Endometrium (tissue), 2 donors: ENCODE results near the gene CAST.

Experiments
- FAIRE-seq: peaks from 2 replicates; lab custom pipeline; 2012; peaks lifted over from hg19 to GRCh38; lab: Jason Lieb, UNC
- donor health status: control.
- donor health status: control.

CAST gene

DNA sequence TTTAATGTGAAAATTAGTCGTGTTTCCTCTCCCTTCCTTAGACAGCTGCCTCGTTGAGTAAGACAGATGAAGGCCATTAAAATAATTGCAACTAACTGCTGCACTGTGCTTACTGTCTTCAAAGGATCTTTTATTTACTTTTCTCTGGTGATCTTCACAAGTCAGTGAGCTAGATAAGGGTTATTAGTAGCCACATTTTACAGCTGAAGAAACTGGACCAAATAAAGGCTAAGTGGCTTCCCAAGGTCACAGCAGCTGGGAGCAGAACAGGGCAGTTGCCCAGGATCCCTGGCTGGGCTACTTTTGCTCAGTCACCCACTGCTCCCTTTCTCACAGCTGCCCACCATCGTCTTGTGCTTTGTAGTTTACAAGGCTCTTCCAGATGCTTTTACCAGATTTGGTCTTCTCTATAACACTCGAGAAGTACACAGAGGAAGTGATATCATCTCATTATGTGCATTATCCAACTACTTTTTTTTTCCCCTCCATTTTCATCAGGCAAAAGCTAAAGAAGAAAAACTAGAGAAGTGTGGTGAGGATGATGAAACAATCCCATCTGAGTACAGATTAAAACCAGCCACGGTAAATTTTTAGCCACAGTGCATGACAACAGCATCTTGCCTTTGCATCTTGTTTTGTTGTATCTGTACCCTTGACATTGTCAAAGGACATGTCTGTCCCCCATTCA is 83.8 kb downstream of the CAST start:
- FAIRE-seq = no peak

DNA sequence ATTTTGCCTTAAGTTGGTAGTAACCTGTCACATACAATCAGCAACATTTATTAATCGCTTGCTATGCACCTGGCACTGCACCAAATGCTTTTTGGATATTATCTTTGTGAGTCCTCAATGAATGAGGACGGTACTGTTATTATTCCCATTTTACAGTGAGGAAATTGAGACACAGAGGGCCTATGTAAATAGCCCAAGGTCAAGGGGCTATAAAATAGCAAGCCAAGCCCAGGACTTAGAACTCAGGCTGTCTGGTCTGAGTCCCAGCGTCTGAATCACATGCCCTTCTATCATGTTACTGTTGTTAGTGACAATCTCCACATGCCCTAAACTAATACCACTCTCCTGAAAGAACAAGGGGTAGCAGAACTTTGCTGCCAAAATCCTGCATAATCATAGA is 85.5 kb downstream of the CAST start:
- FAIRE-seq = no peak

DNA sequence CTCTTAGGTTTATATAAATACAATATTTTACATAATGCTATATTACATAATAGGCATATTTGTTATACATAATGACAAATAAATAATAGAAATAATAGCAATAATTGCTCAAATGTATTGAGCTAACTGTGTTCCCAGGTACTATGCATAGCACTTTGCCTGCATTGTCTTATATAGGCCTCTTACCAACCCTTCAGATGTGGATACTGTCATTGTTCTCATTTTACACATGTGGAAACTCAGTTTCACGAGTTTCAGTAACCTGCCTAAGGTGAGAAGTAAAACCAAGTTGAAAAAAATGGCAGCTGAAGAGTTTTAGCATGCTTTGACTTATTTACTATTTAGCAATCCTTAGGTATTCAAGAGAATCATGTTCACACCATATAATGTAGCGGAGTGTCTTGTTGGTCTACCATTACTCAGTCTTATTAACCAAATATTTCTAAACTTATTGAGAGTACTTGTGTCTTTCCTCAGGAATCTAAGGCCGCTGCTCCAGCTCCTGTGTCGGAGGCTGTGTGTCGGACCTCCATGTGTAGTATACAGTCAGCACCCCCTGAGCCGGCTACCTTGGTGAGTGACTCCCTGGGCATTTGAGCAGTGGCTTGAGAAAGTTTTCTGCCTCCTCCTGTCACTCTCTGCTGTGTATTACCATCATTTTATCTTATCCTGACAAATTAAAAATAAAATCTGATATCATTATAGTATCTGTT is 88.1 kb downstream of the CAST start:
- FAIRE-seq = no peak

DNA sequence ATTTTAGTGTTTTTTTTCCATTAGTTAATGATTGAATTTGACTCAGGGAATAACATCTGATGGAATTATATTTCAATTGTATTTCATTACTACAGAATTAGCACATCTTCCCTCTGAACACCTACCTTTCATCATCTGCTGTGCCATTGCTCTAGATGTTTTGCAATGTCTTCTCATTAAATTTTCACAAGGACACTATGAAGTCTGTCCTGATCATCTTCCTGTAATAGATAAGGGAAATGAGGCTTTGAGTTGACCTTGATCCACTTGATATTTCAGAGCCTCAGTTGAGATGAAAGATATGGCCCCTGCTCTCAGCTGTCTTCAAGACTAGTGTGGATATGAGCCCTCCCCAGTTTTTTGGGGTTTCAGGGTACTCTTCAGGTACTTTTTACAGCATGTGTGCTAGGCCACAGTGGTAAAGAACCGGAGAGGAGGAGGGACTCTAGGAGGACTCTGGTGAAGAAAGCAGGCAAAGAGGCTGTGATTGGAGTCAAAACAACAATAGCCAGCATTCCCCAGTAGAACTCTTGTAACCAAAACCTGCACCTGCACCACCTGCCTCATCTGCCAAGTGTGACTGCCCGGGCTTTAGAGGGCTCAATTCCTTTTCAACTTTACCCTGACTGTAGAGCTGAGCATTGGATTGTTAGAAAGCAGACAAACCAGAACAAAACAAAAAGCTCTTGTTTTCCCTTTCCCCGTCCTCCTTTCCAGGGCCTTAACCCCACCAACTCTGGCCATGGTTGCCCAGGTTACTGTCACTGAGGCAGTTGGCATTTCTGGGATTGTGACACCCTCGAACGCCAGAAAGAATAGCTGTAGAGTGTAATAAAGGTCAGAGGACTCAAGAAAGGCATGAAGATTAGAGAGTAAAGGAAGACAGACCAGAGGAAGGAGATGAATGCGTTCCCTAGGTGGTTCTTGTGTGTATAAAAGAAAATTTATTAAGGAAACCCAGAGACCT is 89.3 kb downstream of the CAST start:
- no peak for FAIRE-seq

DNA sequence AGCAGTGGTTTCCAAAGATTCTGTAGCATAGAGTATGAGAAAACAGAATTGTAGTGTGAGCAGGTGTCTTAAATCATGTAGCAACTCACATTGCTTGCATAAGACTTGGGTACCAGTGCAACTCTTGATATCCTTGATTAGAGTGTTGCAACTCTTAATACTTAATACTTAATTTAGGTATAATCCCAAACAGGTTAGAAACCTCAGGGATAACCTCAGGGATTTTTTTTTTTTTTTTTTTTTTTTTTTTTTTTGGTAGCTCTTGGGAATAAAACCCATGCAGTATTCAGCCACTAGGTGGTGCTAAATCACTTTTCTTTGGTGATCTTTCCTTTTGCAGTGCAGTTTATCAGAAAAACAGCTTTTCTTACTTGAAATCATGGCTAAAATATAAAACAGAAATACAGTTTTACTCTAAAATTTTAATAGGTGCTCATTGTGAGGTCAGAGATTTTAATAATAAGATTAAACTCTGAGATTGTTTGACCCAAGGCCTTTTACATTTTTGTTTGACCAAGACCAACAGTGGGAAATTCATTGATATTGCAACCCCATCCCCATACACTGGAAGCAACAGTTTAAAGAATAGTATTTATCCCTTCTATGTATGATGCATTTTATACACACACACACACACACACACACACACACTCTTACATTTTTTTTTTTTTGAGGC is 90.3 kb downstream of the CAST start:
- peak; percentile 94 for FAIRE-seq

DNA sequence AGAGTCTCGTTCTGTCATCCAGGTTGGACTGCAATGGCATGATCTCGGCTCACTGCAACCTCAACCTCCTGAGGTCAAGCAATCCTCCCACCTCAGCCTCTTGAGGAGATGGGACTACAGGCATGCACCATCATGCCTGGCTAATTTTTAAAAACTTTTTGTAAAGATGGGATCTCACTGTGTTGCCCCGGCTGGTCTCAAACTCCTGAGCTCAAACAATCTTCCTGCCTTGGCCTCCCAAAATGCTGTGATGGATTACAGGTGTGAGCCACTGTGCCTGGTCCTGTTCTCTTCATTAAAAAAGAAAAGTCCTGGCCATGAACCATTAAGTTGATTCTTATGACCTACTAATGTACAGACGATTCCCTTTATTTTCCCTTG is 90.8 kb downstream of the CAST start:
- FAIRE-seq = no peak

DNA sequence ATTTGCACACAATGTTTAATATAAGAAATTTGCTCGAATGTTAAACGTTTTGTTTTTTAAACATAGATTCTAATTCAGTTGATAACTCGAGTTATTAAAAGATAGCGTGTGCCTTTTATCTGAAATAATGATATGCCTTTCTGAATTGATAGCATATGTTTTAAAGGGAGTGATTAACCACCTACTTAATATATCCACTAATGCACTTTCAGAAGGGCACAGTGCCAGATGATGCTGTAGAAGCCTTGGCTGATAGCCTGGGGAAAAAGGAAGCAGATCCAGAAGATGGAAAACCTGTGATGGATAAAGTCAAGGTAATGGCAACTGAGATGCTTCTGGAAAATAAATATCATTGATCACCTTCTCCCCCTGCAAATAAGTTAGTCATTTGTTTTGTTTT is 91.7 kb downstream of the CAST start:
- no peak for FAIRE-seq

DNA sequence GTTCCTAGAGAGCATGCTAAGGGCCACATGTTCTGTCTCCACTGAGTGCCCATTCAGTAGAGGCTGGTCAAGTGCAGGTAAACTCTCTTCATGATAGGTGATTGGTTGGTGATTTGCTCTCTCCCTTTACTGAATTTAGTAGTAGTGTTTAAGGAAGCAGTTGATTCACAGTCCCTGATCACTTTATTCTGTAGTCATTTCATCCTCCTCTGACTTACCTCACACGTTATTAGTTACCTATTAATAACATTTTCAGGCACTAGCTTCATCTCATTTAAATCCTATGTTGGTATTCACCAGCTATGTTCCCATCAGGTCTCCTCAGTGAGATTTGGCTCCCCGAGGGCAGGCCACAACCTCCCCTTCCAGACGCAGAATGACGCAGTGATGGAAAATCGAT is 93.7 kb downstream of the CAST start:
- FAIRE-seq = no peak

DNA sequence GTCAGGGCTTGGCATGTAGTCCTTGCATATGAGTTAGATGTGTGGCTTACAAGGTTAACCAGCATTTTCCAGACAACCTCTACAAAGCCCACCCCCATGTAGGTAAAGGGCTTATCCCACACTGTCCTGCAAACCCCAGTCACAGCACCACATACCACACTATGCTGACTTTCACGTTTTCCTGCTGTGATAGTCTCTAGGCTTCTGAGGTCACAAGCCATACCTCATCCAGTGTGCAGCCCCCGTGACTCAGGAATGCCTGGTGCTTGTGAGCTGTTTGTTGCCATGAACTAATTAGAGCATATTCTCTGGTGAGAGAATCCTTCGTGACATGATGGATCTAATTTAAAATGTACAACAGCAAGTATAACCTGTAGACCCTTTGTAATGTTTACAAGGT is 94.8 kb downstream of the CAST start:
- FAIRE-seq = no peak

DNA sequence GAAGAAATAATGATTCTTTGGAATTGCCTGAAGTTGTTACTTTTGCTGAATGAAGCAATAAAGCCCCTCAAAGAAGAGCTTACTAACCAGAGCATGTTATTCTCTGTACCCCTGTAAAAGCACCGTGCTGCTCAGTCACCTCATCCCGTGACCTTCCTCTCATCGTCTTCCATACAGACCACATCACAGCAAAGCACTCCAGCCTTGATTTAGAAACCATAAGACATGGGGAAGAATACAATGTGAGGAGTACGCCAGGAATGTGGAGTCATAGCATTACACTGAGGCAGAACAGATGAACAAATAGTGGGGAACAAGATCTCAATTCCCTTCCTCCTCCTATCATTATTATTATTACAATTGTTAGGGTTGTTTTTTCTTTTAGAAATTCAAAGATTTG is 96.4 kb downstream of the CAST start:
- FAIRE-seq = no peak

DNA sequence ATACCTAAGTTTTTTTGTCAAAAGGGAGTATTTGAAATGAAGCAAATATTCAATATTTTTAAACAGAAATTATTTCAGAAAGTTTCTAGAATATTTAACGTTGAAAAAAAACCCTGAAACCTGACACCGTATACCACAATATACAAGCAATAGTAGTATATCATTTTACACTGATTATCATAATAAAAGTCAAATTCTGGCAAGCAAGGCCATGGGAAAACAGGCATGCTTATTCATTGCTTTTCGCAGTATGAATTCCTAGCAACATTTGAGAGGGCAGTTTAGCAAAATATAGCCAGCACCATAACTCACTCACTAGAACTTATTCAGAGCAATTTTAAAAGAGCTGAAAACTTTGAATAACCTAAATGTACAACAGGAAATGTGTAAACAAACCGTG is 99.4 kb downstream of the CAST start:
- FAIRE-seq = no peak

DNA sequence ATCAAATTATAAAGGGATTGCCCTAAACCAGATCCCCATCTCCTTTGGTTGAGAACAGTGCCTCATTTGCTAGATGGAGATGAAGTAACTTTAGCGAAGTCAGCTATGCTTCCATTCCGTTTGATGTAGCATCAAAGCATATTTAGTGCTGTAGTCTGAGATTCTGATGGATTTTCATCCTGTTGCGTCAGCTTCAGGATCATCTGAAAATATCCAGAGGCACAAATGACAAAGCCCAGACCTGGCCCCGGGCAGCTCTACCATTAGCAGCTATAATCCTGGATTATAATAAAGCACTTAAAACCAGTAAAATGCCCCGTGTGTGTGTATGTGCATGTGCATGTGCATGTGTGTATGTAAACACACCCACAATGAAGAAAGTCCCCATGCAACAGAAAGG is 100.8 kb downstream of the CAST start:
- FAIRE-seq = no peak

DNA sequence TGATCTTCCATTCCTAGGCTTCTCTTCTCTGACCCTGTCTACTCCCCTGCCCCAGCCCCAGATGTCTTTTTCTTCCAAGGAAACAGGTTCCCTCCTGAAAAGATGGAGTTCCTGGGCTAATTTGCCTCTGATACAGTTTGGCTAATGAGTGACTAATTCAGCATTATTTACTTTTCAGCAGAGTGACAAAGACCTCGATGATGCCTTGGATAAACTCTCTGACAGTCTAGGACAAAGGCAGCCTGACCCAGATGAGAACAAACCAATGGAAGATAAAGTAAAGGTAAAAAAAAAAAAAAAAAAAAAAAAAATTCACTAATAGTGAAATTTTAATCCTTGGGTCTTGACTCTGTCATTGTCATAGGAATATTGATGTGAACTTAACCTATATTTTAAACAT is 102.9 kb downstream of the CAST start:
- FAIRE-seq = no peak

DNA sequence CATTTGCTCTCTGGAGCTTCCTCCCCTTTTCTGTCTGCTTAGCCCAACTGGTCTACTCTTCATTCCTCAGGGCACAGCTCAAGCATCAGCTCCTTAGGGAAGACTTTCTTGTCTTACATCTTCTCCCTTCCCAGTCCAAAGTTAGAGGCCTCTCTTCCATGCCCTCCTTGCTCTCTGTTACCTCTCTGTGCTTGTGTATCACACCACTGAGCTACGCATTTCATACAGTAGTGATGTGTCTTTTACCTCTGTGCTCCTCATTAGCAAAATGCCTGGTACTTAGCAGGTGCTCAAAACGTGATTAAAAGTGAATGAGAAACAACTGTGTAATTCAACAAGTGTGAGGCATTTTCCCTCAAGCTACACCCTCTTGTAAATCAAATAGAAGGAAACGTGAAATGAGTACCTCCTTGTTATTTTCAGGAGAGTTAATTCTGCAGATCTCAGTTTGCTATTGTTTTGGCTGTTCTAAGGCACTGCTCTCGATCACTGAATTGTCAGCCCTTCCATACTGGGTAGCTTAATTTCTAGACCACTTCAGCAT is 106.6 kb downstream of the CAST start:
- no peak for FAIRE-seq

DNA sequence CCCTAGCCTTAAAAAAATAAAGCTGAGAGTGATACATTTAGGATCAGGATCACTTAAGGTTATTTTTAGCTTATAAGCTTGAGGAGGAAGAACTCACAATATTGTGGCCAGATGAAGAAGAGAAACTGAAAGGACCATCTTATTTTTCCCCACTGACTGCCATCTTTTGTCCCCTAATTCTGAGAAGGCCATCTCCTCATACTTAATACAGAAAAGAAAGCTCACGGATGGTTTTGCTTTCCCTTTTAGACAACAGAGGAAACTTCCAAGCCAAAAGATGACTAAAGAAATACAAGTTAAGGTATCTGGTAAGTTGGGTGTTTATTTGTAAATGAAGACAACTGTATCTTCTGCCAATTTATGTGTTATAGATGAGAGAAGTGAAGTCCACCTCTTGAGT is 109.2 kb downstream of the CAST start:
- FAIRE-seq = no peak

DNA sequence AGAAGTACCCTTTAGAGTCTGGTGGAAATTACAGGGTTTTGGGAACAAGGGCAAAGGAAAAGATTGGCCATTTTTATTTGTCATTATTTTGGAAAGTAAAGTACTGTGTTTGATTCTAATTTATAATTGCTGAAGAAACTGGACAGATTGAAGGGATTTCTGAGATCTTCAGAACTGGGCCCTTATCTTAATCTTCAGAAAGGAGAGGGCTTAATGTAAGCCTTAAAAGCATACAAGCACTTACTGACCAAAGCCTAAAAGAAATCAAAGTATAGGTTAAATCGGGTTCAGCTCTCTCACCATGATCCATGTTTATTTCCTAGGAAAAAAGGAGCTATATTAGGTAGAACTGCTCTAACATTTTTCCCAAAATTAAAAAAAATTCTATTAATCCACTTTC is 109.9 kb downstream of the CAST start:
- FAIRE-seq = no peak

DNA sequence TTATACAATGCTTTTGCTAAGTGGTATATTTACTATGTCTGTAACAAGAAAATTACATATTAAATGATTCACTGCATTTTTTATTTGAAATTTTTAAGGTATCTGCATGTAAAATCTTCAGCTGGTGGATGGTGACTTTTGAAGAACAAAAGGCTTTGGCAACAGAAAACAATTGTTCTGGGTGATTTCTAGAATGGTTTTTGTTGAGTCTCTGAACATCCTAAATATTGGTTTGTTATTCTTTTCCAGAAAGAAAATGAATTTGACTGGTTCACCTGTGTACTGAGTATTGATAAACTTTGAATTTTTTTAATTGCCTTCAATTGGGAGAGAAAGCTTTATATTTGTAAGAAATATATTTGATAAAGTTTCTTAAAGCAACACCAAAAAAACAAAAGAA is 110.4 kb downstream of the CAST start:
- no peak for FAIRE-seq

DNA sequence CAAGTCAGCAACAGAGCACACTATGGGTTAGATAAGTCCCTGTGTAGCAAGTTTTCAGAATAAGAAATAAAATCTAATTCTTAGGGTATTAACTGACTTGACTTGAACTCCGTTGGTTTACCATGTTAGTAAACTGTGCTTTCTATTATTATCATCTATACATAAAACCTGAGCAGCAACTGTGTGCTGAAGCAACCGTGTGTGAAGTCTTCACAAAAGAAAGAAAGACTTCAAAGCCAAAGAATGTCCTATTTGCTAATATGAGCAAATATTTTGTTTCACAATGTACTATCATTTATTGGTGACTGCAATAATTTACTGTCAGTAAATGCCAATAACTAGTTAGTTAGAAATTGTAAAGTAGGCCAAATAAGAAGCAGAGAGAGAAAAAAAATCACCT is 112.9 kb downstream of the CAST start:
- FAIRE-seq = no peak

DNA sequence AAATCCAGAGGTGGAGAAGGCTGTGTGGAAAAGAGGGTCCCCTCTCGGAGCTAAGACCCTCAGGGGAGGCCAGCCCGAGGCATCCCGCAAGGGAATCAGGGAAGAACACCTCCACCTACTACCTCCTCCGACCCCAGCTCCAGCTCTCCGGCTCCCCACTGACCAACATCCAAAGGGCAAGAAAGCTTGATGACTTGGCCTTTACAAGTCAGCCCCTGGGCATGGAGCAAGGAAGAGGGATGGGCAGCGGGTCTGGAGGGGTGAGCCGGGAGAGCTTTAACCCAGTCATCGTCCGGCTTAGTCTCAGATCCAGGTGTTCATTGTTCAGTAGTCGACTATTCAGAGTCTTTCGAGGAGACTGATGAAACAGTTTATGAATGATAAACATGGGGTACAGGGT is 113.5 kb downstream of the CAST start:
- no peak for FAIRE-seq

DNA sequence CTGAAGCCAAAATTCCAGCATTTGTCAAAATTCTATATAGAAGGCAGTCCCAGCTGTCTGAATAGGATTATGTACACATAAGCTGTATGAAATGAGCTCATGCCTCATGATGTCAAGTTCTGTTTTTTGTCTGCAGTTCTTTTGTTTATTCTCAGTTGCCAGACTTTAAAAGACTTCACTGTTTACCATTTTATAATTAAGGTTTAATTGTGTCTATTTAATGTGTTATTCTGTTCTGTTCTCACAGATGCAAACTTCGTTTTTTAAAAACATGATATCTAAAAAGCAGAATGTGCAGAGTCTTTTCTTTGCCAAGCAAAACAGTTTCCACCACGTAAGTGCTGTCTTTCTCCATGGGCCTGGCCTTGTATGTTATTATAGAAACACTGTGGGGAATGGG is 114.4 kb downstream of the CAST start:
- FAIRE-seq = peak; percentile 99

DNA sequence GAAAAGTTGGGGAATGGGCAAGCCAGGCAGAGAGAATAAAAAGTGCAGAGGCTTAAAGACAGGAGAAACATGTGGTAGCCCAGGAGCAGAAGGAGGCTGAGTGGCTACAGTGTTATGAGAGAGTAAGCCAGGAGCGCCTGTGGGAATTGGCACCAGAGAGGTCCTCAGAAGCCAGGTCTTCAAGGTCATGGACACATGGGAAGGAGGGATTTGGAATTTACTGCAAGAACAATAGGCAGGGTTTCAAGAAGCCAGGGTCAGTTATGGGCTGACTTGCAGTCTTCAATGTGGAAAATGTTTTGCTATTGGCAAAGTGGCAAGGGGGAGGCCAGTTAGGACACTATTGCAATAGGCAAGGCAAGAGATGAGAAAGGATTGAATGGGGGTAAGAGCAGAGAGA is 116.2 kb downstream of the CAST start:
- FAIRE-seq = no peak

DNA sequence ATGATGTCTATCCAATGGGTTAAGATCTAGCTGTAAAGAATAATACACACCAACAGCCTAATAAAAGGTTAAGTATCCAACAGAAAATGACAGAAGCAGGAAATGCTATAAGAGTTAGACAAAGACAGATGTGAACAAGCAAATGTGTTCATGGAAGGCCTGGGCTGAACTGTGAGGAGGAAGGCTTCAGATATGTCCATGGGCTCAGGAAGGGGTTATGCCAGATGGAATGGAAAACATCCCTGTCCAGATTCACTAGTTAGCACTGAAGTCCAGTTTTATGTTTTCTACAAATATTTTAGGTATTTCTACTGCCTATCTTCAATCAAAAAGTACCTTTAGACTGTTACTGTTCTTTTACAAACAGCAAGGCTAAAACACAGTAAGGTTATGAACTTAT is 118.5 kb downstream of the CAST start:
- FAIRE-seq = no peak
